ENCODE measurements around the gene KIAA0753. TPM values are rescaled to one million over a fixed set of nuclear protein-coding genes. Genes with fewer than 3 reads are reported as not detected.

KIAA0753 gene
- total and polyA plus RNA-seq, 9 of the 15 experiments (the other 6 are each of a cell fraction or from before 2014, with no cell fraction given), result 2.0 to 9.0 (median 6.9) TPM

GRCh38 chr17:6558932-6559752 is 81.4 kb downstream of the KIAA0753 start (continued):
- no peak for TF ChIP-seq ZC3H4 (CRISPR knock-in tag; IDR thresholded peaks at IDR 0.05; ENCODE audit: borderline replicate concordance)

DNA sequence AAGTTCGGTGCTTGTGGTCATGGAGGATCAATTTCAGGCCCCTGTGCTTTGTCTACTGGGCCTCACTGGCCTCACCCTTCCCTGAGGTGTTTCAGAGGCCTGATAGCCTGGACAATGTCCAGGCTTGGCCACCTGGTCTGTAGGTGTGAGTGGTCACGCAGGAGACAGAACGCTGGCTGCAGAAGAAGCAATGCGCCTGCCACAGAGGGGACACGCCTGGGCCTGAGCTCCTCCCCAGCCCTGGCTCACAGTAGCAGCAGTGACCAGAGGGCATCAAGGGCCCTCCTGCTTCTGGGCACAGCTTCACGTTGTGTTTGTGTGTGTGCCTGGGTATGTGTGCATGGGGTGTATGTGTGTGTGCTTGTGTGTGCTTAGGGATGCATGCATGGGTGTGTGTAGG is 82.2 kb downstream of the KIAA0753 start:
- DNase-seq (ENCODE audit: extremely low read depth in 1 of 4, low spot score in 3 of 4) (no peak), FAIRE-seq (no peak), ATAC-seq (no peak)
- no peaks in the 10 kb centered on the region for H3K36me3 ChIP-seq (ENCODE audit: control insufficient read depth, insufficient read depth, low read length)
- no peak overlapping the region for H3K4me3 ChIP-seq
- POLR2A ChIA-PET, result interaction anchor here (1.0 kb wide), 1 partner anchor 10 kb away, joined by 4 read pairs; no protein-coding TSS in a partner anchor
- peaks cover 13 to 26% of the 10 kb centered on the region in 2 experiments; a peak in 4 of 5 replicates for H3K27me3 ChIP-seq (ENCODE audit: control insufficient read depth in 2 of 2, insufficient read depth in 2 of 2, low read length in 2 of 2)
- no peaks in the 10 kb centered on the region for H3K9me3 ChIP-seq (replicated peaks; ENCODE audit: control insufficient read depth, insufficient read depth, low read depth, low read length)
- in situ Hi-C loops (cut with MboI), result no loop called here
- no peaks in the 10 kb centered on the region for H3K9me1 ChIP-seq (ENCODE audit: control insufficient read depth, insufficient read depth, low read length)
- H3K9ac ChIP-seq (ENCODE audit: insufficient read depth in 1 of 2, low read depth in 2 of 2, low read length in 2 of 2), result no peak overlapping the region
- CTCF ChIA-PET (ENCODE audit: low intra/inter-chr PET ratio), result no interaction called here
- no peak overlapping the region for H3K4me2 ChIP-seq (ENCODE audit: insufficient read depth, low read length)
- no peak overlapping the region for H3K27ac ChIP-seq (ENCODE audit: extremely low read depth, low read depth, low read length)
- intact Hi-C loops (cut with micrococcal nuclease), result no loop called here
- peaks cover 0 to 14% of the 10 kb centered on the region in 2 experiments; a peak in 2 of 5 replicates for H3K4me1 ChIP-seq (replicated peaks in 1 of 2; ENCODE audit: control insufficient read depth in 2 of 2, insufficient read depth in 2 of 2, low read length in 2 of 2)
- H3K79me2 ChIP-seq (ENCODE audit: control insufficient read depth, insufficient read depth, low read length), result no peaks in the 10 kb centered on the region
- 11% methylated on average over 2 of the region's 6 CpGs for WGBS (ENCODE audit: insufficient coverage, low coverage, missing lambda C conversion rate)
- peaks cover 4% of the 10 kb centered on the region; the same call in 1 of the 2 replicates for H4K20me1 ChIP-seq (replicated peaks; ENCODE audit: control insufficient read depth, insufficient read depth, low read length)
- H2AFZ ChIP-seq (ENCODE audit: low read depth, low read length), result no peak overlapping the region
- no peak for TF ChIP-seq ARID3A (IDR thresholded peaks at IDR 0.05; ENCODE audit: borderline replicate concordance, low read depth, low read length)
- TF ChIP-seq, protein P1, sequence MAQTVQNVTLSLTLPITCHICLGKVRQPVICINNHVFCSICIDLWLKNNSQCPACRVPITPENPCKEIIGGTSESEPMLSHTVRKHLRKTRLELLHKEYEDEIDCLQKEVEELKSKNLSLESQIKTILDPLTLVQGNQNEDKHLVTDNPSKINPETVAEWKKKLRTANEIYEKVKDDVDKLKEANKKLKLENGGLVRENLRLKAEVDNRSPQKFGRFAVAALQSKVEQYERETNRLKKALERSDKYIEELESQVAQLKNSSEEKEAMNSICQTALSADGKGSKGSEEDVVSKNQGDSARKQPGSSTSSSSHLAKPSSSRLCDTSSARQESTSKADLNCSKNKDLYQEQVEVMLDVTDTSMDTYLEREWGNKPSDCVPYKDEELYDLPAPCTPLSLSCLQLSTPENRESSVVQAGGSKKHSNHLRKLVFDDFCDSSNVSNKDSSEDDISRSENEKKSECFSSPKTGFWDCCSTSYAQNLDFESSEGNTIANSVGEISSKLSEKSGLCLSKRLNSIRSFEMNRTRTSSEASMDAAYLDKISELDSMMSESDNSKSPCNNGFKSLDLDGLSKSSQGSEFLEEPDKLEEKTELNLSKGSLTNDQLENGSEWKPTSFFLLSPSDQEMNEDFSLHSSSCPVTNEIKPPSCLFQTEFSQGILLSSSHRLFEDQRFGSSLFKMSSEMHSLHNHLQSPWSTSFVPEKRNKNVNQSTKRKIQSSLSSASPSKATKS (CRISPR knock-in tag; IDR thresholded peaks at IDR 0.05), result no peak
- TF ChIP-seq ZNF431 (CRISPR knock-in tag; IDR thresholded peaks at IDR 0.05), result no peak
- TF ChIP-seq PTTG1 (tag; IDR thresholded peaks at IDR 0.05; ENCODE audit: low read depth), result no peak
- no peak for TF ChIP-seq POLR2AphosphoS5 (IDR thresholded peaks at IDR 0.05; ENCODE audit: control insufficient read depth, insufficient read depth, low read depth, low read length)
- TF ChIP-seq SP1 (CRISPR knock-in tag; IDR thresholded peaks at IDR 0.05), result no peak
- no peak for TF ChIP-seq RBFOX2 (IDR thresholded peaks at IDR 0.05; ENCODE audit: low read depth, low read length)
- TF ChIP-seq SIN3B (IDR thresholded peaks at IDR 0.05; ENCODE audit: low read depth), result no peak
- no TSS peak for BruUV-seq (replicated peaks)

Measured in K562 (cell line).